Effector memory CD8-positive, alpha-beta T cell (primary cell): ENCODE data around the gene COL25A1.

Experiments used
- ATAC-seq: fragments of 150-1000 bp; cut with Tn5 transposase; replicated peaks from 2 replicates; pipeline ENCODE4 v1.10.0; 2021; ENCODE audit warnings: mild to moderate bottlenecking, moderate library complexity
- DNase-seq, 3 experiments: peaks; one replicate each; pipeline ENCODE4 v3.0.0; 2021
- H3K27ac Mint-ChIP-seq, 2 donors: one replicate each; pipeline ENCODE4 v1.8.0; 2022; ENCODE audit warnings: mild to moderate bottlenecking in 2 of 2, mixed read lengths in 2 of 2, moderate library complexity in 2 of 2
- H3K27me3 Mint-ChIP-seq, 2 donors: one replicate each; pipeline ENCODE4 v1.8.0; 2022; ENCODE audit warnings: mixed read lengths in 2 of 2
- H3K36me3 Mint-ChIP-seq: one replicate; pipeline ENCODE4 v1.8.0; 2022; ENCODE audit warnings: mild to moderate bottlenecking, moderate library complexity, mixed read lengths; ENCODE audit not compliant: insufficient read depth
- H3K4me1 Mint-ChIP-seq, 2 donors: one replicate each; pipeline ENCODE4 v1.8.0; 2022; ENCODE audit warnings: low read depth in 2 of 2, mixed read lengths in 2 of 2
- H3K4me3 Mint-ChIP-seq, 2 donors: one replicate each; pipeline ENCODE4 v1.8.0; 2022; ENCODE audit warnings: mild to moderate bottlenecking in 2 of 2, mixed read lengths in 2 of 2, moderate library complexity in 2 of 2
- H3K9me3 Mint-ChIP-seq, 2 donors: one replicate each; pipeline ENCODE4 v1.8.0; 2022; ENCODE audit warnings: mixed read lengths in 2 of 2

Gene COL25A1

DNA sequence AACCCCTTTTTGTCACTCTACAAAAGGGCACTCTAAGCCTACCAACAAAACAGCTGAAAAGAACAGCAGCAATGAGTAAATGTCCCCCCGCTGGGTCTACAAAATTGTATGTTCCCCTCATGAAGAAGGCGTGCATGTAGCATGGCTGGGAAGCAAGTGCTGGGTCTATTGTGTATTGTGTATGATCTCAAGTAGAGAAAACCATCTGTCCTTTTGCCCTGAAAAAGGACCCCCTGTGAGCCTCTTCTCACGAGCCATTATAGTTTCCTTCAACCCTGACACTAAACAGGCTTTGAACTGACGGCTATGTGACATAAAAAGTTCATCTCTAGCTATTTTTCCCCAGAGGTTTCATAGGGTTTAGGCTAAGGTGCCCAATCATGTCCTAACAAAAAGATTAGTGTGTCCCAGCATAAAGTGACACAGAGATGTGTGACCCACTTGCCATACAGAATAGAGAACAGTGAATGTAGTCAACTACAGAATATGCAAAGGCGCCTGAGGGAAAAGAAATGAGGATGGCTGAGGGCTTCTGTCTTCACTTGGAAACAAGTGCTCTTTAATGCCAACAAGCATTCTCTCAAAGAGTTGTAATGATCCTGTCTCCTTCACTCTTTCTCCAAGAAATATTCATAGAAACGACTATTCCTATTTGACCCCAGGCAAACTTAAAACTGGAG, 27.3 kb downstream of the COL25A1 start:
- no peaks in the 10 kb centered on the region for H3K4me1 Mint-ChIP-seq
- no peak for ATAC-seq
- H3K27ac Mint-ChIP-seq, result no peak overlapping the region
- DNase-seq, result no peak
- no peaks in the 10 kb centered on the region for H3K9me3 Mint-ChIP-seq
- H3K36me3 Mint-ChIP-seq, result no peaks in the 10 kb centered on the region
- H3K27me3 Mint-ChIP-seq, result peaks cover 10 to 38% of the 10 kb centered on the region in 2 donors
- H3K4me3 Mint-ChIP-seq, result no peak overlapping the region

GRCh38 chr4:109266891-109267290, 35.6 kb downstream of the COL25A1 start:
- no peak for DNase-seq
- ATAC-seq, result no peak
- Mint-ChIP-seq H3K27me3 (peaks cover 12 to 14% of the 10 kb centered on the region in 2 donors), H3K4me3 (no peak overlapping the region), H3K36me3 (no peaks in the 10 kb centered on the region), H3K27ac (no peak overlapping the region), H3K4me1 (no peaks in the 10 kb centered on the region), H3K9me3 (no peaks in the 10 kb centered on the region)

- Mint-ChIP-seq H3K27ac (no peak overlapping the region), H3K36me3 (no peaks in the 10 kb centered on the region), H3K4me3 (no peak overlapping the region), H3K9me3 (no peaks in the 10 kb centered on the region), H3K4me1 (no peaks in the 10 kb centered on the region), H3K27me3 (peaks cover 12 to 14% of the 10 kb centered on the region in 2 donors)
- ATAC-seq (no peak), DNase-seq (no peak)
These were observed 36.2 kb downstream of the COL25A1 start for GRCh38 chr4:109266236-109266635.

DNA sequence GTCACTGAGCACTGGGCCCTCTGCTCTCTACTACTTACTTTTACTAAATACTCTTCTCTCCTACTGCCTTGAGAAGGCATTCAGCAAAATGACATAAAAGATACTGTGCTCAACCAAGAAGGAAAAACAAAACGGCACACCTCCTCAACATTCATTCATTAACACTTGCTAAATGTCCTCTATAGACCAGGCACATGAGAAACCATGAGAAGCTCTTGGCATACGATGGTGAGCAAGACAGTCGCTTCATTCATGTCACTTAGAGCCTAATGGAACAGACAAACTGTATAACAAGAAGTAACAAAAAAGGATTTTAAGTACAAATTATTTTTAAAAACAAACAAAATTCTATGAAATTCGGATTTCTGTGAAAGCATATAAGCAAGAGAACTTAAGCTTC, 38.7 kb downstream of the COL25A1 start:
- ATAC-seq (no peak), DNase-seq (no peak)
- Mint-ChIP-seq H3K9me3 (no peaks in the 10 kb centered on the region), H3K4me1 (no peaks in the 10 kb centered on the region), H3K27me3 (peaks cover 12 to 14% of the 10 kb centered on the region in 2 donors), H3K27ac (no peak overlapping the region), H3K4me3 (no peak overlapping the region), H3K36me3 (no peaks in the 10 kb centered on the region)

DNA sequence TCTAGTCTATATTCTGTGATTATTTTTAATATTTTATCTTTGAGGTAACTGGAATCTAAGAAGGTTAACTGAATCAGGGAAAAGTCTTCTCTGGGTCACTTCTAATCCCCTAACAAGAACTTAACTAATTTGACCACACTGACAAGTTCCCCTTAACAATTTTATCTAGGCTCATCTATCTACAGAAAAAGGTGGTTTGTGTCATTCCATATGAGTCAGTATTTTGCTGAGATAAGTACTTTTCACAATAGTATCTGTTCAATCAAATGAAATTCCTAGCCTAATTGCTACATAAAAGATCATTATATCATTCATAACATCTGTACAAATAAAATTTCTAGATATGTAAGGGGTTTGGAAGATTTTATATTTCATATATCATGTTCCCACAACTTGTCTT, 45.6 kb downstream of the COL25A1 start:
- Mint-ChIP-seq H3K27me3 (peaks cover 13 to 25% of the 10 kb centered on the region in 2 donors), H3K4me1 (no peaks in the 10 kb centered on the region), H3K4me3 (no peak overlapping the region), H3K36me3 (no peaks in the 10 kb centered on the region), H3K9me3 (no peaks in the 10 kb centered on the region), H3K27ac (no peak overlapping the region)
- DNase-seq (no peak), ATAC-seq (no peak)

GRCh38 chr4:109254845-109255244, 47.6 kb downstream of the COL25A1 start:
- no peaks in the 10 kb centered on the region for H3K36me3 Mint-ChIP-seq
- no peak for ATAC-seq
- DNase-seq, result no peak

GRCh38 chr4:109251396-109251795, 51.1 kb downstream of the COL25A1 start:
- H3K27ac Mint-ChIP-seq, result no peak overlapping the region
- no peaks in the 10 kb centered on the region for H3K4me1 Mint-ChIP-seq
- no peak overlapping the region for H3K4me3 Mint-ChIP-seq
- H3K9me3 Mint-ChIP-seq, result no peaks in the 10 kb centered on the region
- peaks cover 7 to 32% of the 10 kb centered on the region in 2 donors for H3K27me3 Mint-ChIP-seq
- DNase-seq (no peak), ATAC-seq (no peak)
- no peaks in the 10 kb centered on the region for H3K36me3 Mint-ChIP-seq

More at GRCh38 chr4:109254845-109255244, 47.6 kb downstream of the COL25A1 start:
- Mint-ChIP-seq H3K9me3 (no peaks in the 10 kb centered on the region), H3K4me3 (no peak overlapping the region), H3K4me1 (no peaks in the 10 kb centered on the region), H3K27ac (no peak overlapping the region), H3K27me3 (peaks cover 13 to 32% of the 10 kb centered on the region in 2 donors)

DNA sequence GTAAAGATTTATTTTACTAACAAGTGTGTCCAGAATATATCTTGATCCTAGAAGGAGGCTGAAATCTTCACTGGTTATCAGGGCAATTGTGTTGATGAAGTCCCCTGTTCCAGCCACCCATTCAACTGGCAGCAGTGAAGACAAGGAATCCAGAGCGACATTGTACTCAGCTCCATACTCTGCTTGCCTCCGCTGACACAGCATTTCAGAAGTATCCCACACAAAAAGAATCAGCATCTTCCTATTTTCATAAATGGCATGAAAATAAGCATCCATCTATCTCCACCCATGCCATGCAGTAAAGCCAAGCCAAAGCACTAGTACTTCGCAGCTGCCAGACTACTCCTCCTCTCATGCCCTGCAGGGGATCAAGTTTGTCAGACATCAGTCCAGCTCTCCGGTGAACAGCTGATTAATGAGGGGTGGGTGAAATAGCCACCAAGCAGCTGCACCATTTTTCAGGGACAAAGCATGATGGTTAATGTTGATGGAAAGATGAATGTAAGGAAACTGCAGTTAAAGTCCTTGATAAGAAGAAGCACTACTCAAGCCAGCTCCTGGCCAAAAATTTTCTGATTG, 54.0 kb downstream of the COL25A1 start:
- H3K36me3 Mint-ChIP-seq, result no peaks in the 10 kb centered on the region
- no peak for DNase-seq
- peaks cover 7 to 22% of the 10 kb centered on the region in 2 donors for H3K27me3 Mint-ChIP-seq
- H3K4me1 Mint-ChIP-seq, result no peaks in the 10 kb centered on the region
- no peak overlapping the region for H3K4me3 Mint-ChIP-seq
- ATAC-seq, result no peak
- no peak overlapping the region for H3K27ac Mint-ChIP-seq
- H3K9me3 Mint-ChIP-seq, result no peaks in the 10 kb centered on the region

GRCh38 chr4:109243871-109244270, 58.6 kb downstream of the COL25A1 start:
- ATAC-seq (no peak), DNase-seq (no peak)
- Mint-ChIP-seq H3K27ac (no peak overlapping the region), H3K9me3 (no peaks in the 10 kb centered on the region), H3K4me1 (no peaks in the 10 kb centered on the region), H3K36me3 (no peaks in the 10 kb centered on the region), H3K27me3 (peaks cover 6 to 9% of the 10 kb centered on the region in 2 donors), H3K4me3 (no peak overlapping the region)

DNA sequence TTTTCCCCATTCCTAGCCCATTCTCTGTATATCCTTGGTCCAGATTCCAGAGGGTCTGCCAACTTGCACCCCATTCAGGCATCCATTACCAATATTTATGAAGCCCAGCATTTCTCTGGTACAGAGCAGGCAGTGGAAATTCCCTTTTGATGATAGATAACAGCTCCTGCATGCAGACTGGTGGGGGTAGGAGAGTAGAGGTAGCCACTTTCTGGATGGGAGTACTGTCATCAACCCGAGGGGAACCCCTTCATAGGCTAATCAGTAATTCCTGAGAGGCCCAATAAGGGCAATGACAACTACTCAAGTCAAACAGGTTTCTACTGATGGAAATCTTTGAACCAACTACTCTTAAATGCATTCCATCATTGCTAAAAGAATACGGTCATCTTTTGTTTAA, 63.7 kb downstream of the COL25A1 start:
- no peaks in the 10 kb centered on the region for H3K4me1 Mint-ChIP-seq
- DNase-seq, result no peak
- ATAC-seq, result no peak
- H3K27me3 Mint-ChIP-seq, result peaks cover 6 to 21% of the 10 kb centered on the region in 2 donors
- H3K9me3 Mint-ChIP-seq, result no peaks in the 10 kb centered on the region
- H3K36me3 Mint-ChIP-seq, result no peaks in the 10 kb centered on the region
- no peak overlapping the region for H3K27ac Mint-ChIP-seq
- no peak overlapping the region for H3K4me3 Mint-ChIP-seq

- H3K4me1 Mint-ChIP-seq, result no peaks in the 10 kb centered on the region
These were observed 66.8 kb downstream of the COL25A1 start for GRCh38 chr4:109235683-109236082.

DNA sequence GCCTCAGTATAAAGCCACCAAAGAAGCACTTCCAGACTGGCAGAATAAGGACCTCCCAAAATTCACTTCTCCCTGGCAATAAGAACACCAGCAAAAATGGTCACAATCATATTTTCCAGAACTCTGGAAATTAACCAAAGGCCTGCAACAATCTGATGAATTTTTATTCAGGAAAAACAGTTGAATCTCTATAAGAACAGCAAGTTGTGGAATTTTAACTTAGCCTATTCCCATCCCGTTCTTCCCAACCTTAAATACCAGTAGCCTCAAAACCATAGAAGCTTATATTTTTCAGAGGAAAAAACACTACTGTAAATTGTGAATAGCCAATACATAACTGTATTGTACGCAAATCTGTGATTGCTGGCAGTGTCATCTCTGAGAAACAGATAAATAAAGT, 67.9 kb downstream of the COL25A1 start:
- H3K36me3 Mint-ChIP-seq, result no peaks in the 10 kb centered on the region

More at GRCh38 chr4:109235683-109236082, 66.8 kb downstream of the COL25A1 start:
- Mint-ChIP-seq H3K4me3 (no peak overlapping the region), H3K27me3 (peaks cover 0 to 12% of the 10 kb centered on the region in 2 donors), H3K27ac (no peak overlapping the region), H3K36me3 (no peaks in the 10 kb centered on the region), H3K9me3 (no peaks in the 10 kb centered on the region)
- ATAC-seq (no peak), DNase-seq (no peak)

GRCh38 chr4:109233570-109233969, 68.9 kb downstream of the COL25A1 start:
- Mint-ChIP-seq H3K27me3 (peaks cover 7 to 23% of the 10 kb centered on the region in 2 donors), H3K27ac (no peak overlapping the region), H3K4me3 (no peak overlapping the region), H3K4me1 (no peaks in the 10 kb centered on the region), H3K9me3 (peaks cover 0 to 3% of the 10 kb centered on the region in 2 donors), H3K36me3 (no peaks in the 10 kb centered on the region)
- no peak for DNase-seq
- no peak for ATAC-seq

More for the DNA sequence above, 67.9 kb downstream of the COL25A1 start:
- Mint-ChIP-seq H3K27me3 (peaks cover 4 to 18% of the 10 kb centered on the region in 2 donors), H3K4me1 (no peaks in the 10 kb centered on the region), H3K4me3 (no peak overlapping the region), H3K9me3 (peaks cover 0 to 2% of the 10 kb centered on the region in 2 donors), H3K27ac (no peak overlapping the region)
- no peak for DNase-seq
- ATAC-seq, result no peak

GRCh38 chr4:109232681-109233080, 69.8 kb downstream of the COL25A1 start:
- ATAC-seq (no peak), DNase-seq (no peak)
- Mint-ChIP-seq H3K36me3 (no peaks in the 10 kb centered on the region), H3K4me3 (no peak overlapping the region), H3K4me1 (no peaks in the 10 kb centered on the region), H3K9me3 (peaks cover 0 to 3% of the 10 kb centered on the region in 2 donors), H3K27ac (no peak overlapping the region), H3K27me3 (peaks cover 7 to 24% of the 10 kb centered on the region in 2 donors)
